NCI-H748 treated with DMSO at 0.1 percent for 48 hours (cell line): ENCODE measurements around the gene FANCL.
"Not testable (repeated sequence)": the region's sequence is repeated elsewhere in the genome, so short reads cannot be mapped to it uniquely, and the experiment has no call there.

Experiments
- DNase-seq: peaks from one replicate; lab custom pipeline; 2025; lab: John Stamatoyannopoulos, UW

Gene FANCL

DNA sequence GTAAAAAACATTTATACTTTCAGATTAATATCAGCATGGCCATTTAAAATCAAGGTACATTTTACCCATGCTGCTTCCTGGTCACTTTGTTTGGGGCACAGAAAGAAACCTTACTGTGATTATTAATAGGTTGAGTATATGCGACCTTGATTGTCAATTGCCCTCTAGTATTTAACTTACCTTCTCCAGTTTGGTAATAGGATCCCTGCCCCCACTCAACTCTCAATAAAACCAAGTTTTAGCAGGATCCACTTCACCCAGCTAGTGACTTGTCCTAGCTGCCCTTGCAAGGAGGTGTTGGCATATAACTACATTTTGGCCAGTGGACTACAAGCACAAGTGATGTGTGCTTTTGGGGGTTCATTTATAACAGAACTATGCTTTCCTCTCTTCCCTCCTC, 34.3 kb downstream of the FANCL start:
- DNase-seq = no peak

DNA sequence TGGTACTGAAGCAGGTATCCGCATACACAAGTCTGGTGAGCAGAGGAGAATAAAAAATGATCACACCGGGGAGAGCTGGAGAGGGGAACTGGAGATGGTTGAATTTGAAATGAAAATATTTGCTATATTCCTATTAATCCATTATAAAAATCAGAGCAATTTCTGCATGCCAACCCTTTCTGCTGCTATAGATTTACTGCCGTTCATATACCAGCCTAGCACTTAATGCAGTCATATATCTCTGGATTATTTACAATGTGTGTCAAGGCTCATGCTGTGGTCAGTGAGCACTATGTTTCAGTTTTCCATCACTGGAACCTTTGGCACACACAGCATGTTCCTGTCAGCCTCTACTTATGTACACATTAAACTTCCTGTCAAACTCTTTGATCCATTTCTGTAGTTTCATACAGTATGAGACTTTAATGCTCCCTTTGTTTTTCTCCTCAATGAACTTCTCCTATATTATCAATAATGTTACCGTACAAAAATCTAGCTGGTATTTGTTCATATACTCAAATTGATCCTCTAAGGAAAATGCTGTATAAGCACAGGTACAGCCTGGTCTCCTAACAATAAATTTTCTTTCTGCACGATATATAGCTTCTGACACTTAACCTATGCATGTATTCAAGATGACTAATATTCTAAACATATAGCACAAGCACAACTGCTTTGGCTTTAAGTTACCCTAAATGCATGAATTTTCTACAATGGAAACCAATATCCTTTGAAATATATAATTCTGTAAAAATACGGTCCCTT, 36.7 kb downstream of the FANCL start:
- no peak for DNase-seq

DNA sequence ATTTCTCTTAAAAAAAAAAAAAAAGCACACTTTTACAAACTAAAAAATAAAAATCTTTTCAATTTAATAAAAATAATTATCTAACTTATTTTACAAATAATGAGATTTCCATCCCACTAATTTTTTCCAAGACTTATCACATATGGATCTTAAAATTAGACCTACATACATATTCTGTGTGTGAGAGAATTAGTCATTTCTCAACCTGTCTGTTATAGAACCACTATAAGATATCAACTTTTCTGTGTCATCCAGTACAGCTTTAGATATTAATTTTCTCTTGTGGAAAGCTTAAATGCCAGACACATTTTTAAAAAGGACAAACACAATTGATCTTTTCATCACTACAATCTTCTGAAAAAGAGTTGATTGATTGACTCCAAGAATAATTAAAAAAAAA, 38.1 kb downstream of the FANCL start:
- DNase-seq = no peak

DNA sequence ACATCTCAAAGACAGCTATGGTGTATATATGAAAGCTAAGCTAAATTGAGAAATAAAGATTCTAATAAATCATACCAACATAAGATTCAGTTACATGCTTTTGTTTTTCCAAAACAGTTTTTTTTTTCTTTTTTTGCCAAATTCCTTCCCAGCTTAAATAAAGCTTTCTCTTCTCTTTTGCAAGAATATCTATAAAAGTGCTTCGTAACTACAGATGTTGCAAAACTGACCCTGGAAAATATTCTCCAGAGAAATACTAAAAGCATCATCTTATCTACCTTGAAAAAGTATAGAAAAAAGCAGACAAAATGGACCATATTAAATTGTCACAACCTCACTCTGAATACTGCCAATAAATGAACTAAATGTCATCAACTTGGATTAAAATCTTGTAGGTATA, 38.7 kb downstream of the FANCL start:
- DNase-seq = no peak

DNA sequence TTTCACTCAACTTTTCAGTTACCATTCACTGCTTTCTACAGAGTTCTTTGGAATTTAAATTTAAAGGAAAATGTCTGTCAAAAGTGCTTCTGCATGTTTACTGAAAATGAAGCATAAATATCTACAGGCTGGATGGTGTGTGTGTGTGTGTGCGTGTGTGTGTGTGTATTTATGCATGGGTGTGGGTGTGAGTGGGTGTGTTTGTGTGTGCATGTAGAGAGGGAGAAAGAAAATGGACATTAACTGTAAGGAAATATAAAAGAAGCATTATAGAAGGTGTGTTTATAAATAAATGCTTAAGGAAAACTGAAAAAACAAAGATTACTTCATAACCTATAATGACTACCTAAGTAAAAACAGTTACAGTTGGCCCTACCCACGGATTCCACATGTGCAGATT, 43.2 kb downstream of the FANCL start:
- no peak for DNase-seq

DNA sequence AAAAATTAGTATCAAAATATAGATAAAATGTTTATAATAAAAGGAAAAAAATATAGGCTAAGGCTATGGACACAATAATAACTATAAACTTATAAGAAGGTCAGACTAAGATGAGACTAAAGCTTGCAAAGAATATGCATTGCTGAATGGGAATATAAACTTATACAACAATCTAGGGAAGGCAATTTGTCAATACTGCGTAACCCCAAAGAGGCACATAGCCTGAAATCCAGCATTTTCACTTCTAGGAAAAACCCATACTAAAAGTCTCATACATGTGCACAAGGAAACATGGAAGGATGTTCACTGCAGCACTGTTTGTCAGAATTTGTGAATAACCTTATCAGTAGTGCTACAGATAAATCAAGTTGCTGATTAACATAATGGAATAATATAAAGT, 45.5 kb downstream of the FANCL start:
- DNase-seq = no peak

DNA sequence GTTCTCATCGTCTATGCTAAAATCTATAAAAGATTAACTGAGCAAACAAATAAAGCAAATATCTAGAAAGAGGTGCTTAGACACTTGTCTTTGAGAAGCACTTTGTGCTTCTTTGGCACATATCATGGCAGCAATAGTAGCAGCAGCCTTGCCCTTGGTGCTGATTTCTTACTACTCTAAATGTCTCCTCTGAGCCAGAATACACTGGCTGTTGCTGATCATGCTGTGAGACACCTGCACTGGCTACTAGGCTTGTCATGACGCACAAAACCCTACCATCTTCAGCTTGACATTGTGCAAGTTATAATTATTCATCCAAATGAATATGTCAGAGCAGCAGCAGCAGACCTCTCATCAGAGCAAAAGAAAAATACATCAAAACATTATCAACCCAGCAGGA, 46.7 kb downstream of the FANCL start:
- no peak for DNase-seq

DNA sequence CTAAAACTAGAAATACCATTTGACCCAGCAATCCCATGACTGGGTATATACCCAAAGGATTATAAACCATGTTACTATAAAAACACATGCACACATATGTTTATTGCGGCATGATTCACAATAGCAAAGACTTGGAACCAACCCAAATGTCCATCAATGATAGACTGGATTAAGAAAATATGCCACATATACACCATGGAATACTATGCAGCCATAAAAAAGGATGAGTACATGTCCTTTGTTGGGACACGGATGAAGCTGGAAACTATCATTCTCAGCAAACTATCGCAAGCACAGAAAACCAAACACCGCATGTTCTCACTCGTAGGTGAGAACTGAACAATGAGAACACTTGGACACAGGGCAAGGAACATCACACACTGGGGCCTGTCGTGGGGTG, 54.1 kb downstream of the FANCL start:
- not testable (repeated sequence) for DNase-seq

DNA sequence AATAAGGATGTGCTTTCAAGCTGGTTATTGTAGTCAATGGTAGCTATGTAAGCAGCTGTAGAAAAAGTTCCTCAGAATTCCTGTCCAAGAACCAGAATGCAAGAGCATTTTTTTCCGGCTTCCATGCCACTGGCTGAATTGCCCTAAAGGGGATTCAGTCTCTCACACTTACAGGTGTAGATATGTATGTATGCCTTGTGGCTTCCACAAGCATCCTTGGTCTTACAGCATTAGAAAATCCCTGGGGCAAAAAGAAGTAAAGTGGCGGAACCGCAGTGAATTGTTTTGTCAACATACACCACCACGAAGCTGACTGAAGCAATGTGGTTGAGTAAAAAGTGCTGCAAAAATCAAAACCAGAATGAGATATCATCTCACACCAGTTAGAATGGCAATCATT, 54.6 kb downstream of the FANCL start:
- DNase-seq = no peak

DNA sequence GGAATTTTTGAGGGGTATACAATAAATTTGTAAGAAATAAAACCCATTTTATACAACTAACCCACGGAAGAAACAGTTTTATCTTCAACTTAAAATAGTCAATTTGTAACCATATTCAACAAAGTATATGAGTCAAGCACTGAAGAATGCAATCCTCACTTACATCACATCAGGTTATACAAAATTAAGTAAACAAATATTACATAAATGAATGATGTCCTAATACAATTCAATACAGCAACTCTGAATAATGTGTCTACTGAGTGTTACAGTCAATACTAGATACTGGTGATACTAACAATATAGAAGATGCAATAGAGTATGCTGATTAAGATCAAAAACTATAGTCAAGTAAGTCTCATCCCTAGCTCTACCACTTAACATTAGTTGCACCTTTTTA, 58.6 kb downstream of the FANCL start:
- DNase-seq = no peak

DNA sequence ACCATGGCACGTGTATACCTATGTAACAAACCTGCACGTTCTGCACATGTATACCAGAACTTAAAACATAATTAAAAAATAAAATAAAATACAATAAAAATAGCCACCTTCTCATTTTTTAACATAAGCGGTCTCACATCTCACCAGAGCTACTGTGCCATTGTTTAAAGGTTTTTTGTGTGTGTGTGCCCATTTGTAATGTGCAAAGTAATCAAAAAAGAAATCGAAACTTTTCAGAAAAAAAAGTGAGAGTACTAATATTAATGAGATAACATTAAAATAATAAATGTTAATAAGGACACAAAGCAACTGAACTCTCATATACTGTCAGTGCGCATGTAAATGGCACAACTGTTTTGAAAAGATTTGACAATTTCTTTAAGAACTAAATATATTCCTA, 60.5 kb downstream of the FANCL start:
- no peak for DNase-seq

DNA sequence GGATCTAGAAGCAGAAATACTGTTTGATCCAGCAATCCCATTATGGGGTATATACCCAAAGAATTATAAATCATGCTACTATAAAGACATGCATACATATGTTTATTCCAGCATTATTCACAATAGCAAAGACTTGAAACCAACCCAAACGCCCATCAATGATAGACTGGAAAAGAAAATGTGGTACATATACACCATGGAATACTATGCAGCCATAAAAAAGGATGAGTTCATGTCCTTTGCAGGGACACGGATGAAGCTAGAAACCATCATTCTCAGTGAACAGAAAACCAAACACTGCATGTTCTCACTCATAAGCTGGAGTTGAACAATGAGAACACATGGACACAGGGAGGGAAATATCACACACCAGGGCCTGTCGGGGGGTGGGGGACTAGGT, 61.0 kb downstream of the FANCL start:
- DNase-seq = not testable (repeated sequence)

DNA sequence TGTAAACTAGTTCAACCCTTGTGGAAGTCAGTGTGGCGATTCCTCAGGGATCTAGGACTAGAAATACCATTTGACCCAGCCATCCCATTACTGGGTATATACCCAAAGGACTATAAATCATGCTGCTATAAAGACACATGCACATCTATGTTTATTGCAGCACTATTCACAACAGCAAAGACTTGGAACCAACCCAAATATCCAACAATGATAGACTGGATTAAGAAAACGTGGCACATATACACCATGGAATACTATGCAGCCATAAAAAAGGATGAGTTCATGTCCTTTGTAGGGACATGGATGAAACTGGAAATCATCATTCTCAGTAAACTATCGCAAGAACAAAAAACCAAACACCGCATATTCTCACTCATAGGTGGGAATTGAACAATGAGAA, 63.9 kb downstream of the FANCL start:
- not testable (repeated sequence) for DNase-seq

DNA sequence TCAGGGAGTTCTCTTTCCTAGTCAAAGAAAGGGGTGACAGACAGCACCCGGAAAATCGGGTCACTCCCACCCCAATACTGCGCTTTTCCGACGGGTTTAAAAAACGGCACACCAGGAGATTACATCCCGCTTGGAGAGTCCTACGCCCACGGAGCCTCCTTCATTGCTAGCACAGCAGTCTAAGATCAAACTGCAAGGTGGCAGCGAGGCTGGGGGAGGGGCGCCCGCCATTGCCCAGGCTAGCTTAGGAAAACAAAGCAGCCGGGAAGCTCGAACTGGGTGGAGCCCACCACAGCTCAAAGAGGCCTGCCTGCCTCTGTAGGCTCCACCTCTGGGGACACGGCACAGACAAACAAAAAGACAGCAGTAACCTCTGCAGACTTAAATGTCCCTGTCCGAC, 69.3 kb downstream of the FANCL start:
- DNase-seq = not testable (repeated sequence)

DNA sequence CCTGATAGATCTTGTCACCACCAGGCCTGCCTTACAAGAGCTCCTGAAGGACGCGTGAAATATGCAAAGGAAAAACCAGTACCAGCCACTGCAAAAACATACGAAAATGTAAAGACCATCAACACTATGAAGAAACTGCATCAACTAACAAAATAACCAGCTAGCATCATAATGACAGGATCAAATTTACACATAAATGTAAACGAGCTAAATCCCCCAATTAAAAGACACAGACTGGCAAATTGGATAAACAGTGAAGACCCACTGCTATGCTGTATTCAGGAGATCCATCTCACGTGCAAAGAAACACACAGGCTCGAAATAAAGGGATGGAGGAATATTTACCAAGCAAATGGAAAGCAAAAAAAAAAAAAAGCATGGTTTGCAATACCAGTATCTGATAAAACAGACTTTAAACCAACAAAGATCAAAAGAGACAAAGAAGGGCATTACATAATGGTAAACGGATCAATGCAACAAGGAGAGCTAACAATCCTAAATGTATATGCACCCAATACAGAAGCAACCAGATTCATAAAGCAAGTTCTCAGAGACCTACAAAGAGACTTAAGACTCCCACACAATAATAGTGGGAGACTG, 70.7 kb downstream of the FANCL start:
- DNase-seq = not testable (repeated sequence)

DNA sequence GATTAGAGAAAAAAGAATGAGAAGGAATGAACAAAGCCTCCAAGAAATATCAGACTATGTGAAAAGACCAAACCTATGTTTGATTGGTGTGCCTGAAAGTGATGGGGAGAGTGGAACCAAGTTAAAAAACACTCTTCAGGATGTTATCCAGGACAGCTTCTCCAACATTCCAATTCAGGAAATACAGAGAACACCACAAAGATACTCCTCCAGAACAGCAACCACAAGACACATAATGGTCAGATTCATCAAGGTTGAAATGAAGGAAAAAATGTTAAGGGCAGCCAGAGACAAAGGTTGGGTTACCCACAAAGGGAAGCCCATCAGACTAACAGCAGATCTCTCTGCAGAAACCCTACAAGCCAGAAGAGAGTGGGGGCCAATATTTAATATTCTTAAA, 71.3 kb downstream of the FANCL start:
- DNase-seq = not testable (repeated sequence)

DNA sequence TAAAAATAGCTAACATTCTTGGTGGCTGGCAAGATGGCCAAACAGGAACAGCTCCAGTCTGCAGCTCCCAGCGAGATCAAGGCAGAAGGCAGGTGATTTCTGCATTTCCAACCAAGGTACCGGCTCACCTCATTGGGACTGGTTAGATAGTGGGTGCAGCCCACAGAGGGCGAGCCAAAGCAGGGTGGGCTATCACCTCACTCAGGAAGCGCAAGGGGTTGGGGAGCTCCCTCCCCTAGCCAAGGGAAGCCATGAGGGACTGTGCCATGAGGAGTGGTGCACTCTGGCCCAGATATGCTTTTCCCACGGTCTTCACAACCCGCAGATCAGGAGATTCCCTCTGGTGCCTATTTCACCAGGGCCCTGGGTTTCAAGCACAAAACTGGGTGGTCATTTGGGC, 73.0 kb downstream of the FANCL start:
- not testable (repeated sequence) for DNase-seq

DNA sequence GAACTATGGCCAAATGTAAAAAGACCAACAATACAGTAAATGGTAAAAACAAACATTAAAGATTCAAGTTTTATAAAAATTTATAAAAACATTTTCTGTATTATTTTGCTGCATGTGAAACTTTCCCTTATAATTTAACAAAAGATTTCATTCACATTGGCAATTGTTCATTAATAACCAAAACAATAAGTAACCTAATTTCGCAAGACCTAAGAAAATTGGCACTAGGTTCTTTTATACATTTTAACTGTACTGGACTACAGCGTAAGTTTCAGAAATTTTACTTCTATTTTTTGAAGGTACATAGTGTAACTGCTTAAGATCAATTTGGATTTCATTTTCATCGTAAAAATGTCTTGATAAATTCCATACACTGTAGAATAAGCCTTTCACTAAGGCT, 77.2 kb downstream of the FANCL start:
- DNase-seq = no peak

DNA sequence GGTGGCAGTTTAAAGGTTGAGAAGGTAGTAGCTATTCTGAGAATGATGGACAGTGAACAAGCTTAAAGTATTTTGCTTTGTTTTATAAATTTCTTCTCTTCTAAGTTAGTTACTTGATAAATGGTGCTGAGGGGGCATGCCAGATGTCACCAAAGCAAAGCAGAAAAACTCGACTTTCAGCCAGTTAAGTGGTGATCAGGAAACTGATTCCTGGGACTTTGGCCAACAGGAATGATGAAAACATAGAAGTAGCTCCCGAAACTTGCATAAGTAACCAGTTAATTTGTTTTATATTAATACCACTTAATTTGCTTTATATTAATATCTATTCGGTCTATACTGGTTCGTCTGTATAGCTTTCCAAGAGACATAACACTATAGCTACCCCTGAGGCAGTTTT, 82.6 kb downstream of the FANCL start:
- DNase-seq = no peak

DNA sequence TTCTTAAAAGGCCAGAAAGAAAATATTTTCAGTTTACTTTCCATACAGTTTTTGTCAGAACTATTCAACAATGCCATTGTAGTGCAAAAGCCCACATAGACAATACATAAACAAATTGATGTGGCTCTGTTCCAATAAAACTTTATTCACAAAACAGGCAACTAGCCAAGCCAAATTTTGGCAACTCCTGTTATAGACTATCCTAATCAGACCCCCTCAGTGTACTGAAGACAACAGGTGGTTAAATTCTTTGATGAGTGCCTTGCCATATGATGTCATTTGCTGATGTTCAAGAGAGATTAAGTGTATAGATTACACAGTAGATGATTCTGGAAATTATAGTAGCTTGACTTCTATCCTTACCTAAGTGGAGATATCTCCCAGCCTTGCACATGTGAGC, 83.4 kb downstream of the FANCL start:
- DNase-seq = no peak

DNA sequence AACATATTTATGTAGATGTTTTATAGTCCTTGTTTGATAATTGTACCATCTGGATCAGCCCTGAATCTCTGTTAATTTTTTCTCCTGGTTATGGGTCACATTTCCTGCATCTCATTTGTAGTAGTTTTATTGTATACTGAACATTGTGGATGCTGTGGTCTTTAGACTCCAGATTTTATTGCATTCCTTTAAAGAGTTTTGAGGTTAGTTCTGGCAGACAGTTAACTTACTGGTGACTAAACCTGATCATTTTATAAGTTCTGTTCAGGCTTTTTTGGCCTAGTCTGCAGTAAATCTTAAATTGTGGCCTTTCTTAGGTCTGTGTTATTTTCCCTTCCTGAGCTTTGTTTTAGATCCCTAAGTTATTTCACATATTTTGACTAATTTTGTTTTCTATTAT, 84.3 kb downstream of the FANCL start:
- no peak for DNase-seq

DNA sequence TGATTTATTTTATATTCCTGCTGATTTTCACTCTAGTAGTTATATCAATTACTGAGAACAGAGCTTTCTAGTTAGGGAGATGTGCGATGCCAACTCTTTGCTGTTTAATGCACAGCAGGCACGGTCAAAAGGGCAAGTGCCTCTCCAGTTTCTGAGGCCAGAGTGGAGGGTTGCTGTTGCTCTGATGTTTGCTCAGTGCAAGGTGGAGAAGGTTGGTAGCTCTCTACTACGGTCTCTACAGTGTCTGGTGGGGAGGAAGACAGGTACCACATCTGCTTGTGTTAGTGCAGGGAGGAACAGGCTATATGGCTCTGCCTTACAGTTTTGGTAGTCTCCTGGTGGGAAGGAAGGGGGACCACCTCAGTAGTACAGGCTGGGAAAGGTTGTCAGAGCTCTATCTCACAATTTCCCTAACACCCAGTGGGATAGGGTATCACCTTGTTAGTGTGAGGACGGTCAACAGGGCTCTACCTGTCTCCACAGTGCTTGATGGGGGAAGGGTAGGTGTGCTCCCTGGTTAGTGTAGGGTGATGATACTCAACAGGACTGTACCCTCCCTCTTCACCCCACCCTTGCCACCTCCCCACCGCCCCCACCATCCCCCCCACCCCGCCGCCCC, 85.9 kb downstream of the FANCL start:
- peak; percentile 47 for DNase-seq

DNA sequence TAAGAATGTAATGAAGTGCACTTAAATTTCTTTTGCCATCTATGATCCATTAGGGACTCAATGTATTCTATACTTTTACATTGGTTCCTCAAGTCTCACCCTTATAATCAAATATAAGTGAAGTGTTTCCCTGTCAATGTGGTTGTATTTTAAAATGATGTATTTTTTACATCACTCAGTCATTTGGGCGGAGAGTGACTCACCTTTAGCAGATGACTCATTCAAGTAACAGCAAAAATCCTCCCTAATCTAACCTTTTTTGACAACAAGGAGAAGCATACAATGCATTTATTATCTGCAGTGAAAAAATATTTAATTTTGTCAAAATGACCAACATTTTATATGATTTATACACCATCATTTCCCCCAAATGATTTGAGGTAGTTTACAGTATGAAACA, 94.4 kb downstream of the FANCL start:
- DNase-seq = no peak

DNA sequence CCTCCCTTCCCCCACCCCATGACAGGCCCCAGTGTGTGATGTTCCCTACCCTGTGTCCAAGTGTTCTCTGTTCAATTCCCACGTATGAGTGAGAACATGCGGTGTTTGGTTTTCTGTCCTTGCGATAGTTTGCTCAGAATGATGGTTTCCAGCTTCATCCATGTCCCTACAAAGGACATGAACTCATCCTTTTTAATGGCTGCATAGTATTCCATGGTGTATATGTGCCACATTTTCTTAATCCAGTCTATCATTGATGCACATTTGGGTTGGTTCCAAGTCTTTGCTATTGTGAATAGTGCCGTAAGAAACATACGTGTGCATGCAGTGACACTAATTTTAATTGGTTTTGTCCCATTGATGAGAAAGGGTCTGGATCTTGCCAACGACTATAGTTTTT, 95.4 kb downstream of the FANCL start:
- not testable (repeated sequence) for DNase-seq
